K562 (cell line): ENCODE results near the gene LRRC4B. TPM values are rescaled to one million over a fixed set of nuclear protein-coding genes. Genes with fewer than 3 reads are reported as not detected.

Source experiments
- ATAC-seq: fragments of 200-7000 bp; cut with Tn5 transposase; 3 replicates; pipeline ENCODE4 v1.9.1; 2020; ENCODE audit warnings: moderate library complexity
- BruUV-seq: library from RNA; stranded (reverse); fragments of 400-500 nt; replicated peaks from 2 replicates; lab custom pipeline; 2021; lab: Mats Ljungman, UMichigan
- CTCF ChIA-PET: fragments of 300-600 bp; formaldehyde crosslinking; extraction: SDS; loops from one replicate; lab custom pipeline; 2021; ENCODE audit warnings: low intra/inter-chr PET ratio; lab: Yijun Ruan, JAX
- POLR2A ChIA-PET: fragments of 300-600, 350-650 bp; sonication (Branson Sonifier 250); formaldehyde crosslinking; extraction: SDS; loops from one replicate; lab custom pipeline; 2021; ENCODE audit warnings: antibody characterized with exemption, inconsistent platforms; lab: Yijun Ruan, JAX
- DNase-seq, 4 experiments: peaks; one replicate each; pipeline versions ENCODE4 v3.0.0 to v3.0.0-alpha.2; 2011 to 2018; ENCODE audit warnings: low spot score in 3 of 4, mixed read lengths in 3 of 4; ENCODE audit errors: extremely low read depth in 1 of 4
- FAIRE-seq: peaks from 2 replicates; lab custom pipeline; 2011; peaks lifted over from hg19 to GRCh38; lab: Jason Lieb, UNC
- H2AFZ ChIP-seq: 2 replicates; pipeline ENCODE4 v1.6.0; 2011; ENCODE audit warnings: low read depth, low read length, control low read depth, inconsistent platforms
- H3K27ac ChIP-seq: fragments of 200-600 bp; 3 replicates; pipeline ENCODE4 v1.8.0; 2011; ENCODE audit warnings: low read depth, mild to moderate bottlenecking, control low read depth, inconsistent platforms, low read length, moderate library complexity, mixed read lengths; ENCODE audit errors: extremely low read depth
- H3K27me3 ChIP-seq, 2 experiments: fragments of 300-600 bp in 1 of 2; 2 replicates in 1 of 2; 3 replicates in 1 of 2; pipeline versions ENCODE4 v1.6.0 to v1.8.0; 2011; ENCODE audit warnings: inconsistent platforms in 2 of 2, low read length in 2 of 2, mild to moderate bottlenecking in 1 of 2, mixed read lengths in 1 of 2, moderate library complexity in 1 of 2; ENCODE audit not compliant: control insufficient read depth in 2 of 2, insufficient read depth in 2 of 2
- H3K36me3 ChIP-seq: fragments of 300-600 bp; 3 replicates; pipeline ENCODE4 v1.8.0; 2011; ENCODE audit warnings: mild to moderate bottlenecking, low read length, inconsistent platforms; ENCODE audit not compliant: control insufficient read depth, insufficient read depth
- H3K4me1 ChIP-seq, 2 experiments: fragments of 200-600 bp in 1 of 2; replicated peaks in 1 of 2; 2 replicates in 1 of 2; 3 replicates in 1 of 2; pipeline versions ENCODE4 v1.5.1 to v1.8.0; 2011; ENCODE audit warnings: inconsistent platforms in 2 of 2, low read length in 2 of 2, mild to moderate bottlenecking in 1 of 2, mixed read lengths in 1 of 2, moderate library complexity in 1 of 2; ENCODE audit not compliant: control insufficient read depth in 2 of 2, insufficient read depth in 2 of 2
- H3K4me2 ChIP-seq: 2 replicates; pipeline ENCODE4 v1.6.1; 2011; ENCODE audit warnings: low read length, control low read depth, inconsistent platforms, mixed read lengths; ENCODE audit not compliant: insufficient read depth
- H3K4me3 ChIP-seq: fragments of 200-600 bp; sonication (generic), shearing (Covaris generic); 2 replicates; pipeline ENCODE4 v1.5.1; 2016; ENCODE audit warnings: control low read depth, inconsistent platforms
- H3K79me2 ChIP-seq: fragments of 200-600 bp; 3 replicates; pipeline ENCODE4 v1.8.0; 2011; ENCODE audit warnings: low read length, inconsistent platforms; ENCODE audit not compliant: control insufficient read depth, insufficient read depth
- H3K9ac ChIP-seq, 2 experiments: 2 replicates each; pipeline versions ENCODE4 v1.6.0 to v1.6.1; 2011; ENCODE audit warnings: low read depth in 2 of 2, low read length in 2 of 2, control low read depth in 1 of 2, inconsistent platforms in 1 of 2, mild to moderate bottlenecking in 1 of 2, mixed read lengths in 1 of 2; ENCODE audit not compliant: insufficient read depth in 1 of 2
- H3K9me1 ChIP-seq: one replicate; pipeline ENCODE4 v1.6.0; 2011; ENCODE audit warnings: inconsistent platforms, mild to moderate bottlenecking, low read length, moderate library complexity; ENCODE audit not compliant: control insufficient read depth, insufficient read depth
- H3K9me3 ChIP-seq: replicated peaks from 2 replicates; pipeline ENCODE4 v1.5.1; 2011; ENCODE audit warnings: low read depth, low read length, inconsistent platforms; ENCODE audit not compliant: control insufficient read depth, insufficient read depth
- H4K20me1 ChIP-seq: replicated peaks from 2 replicates; pipeline ENCODE4 v1.6.1; 2011; ENCODE audit warnings: low read length, inconsistent platforms, mixed read lengths; ENCODE audit not compliant: control insufficient read depth, insufficient read depth
- RBFOX2 ChIP-seq: fragments of 200-400 bp; formaldehyde crosslinking; IDR thresholded peaks from 2 replicates; pipeline ENCODE4 v1.6.1; 2017; ENCODE audit warnings: low read depth, mild to moderate bottlenecking, low read length, moderate library complexity
- SIX5 ChIP-seq, 2 experiments: IDR thresholded peaks; 2 replicates each; pipeline ENCODE4 v1.6.1; 2011; ENCODE audit warnings: low read length in 2 of 2, borderline replicate concordance in 1 of 2, low read depth in 1 of 2, mild to moderate bottlenecking in 1 of 2, moderate library complexity in 1 of 2; ENCODE audit not compliant: insufficient read depth in 1 of 2
- ZFP36 ChIP-seq: fragments of 150-350 bp; IDR thresholded peaks from 2 replicates; pipeline ENCODE4 v1.6.1; 2018; ENCODE audit warnings: low read length, low read depth; ENCODE audit not compliant: partially characterized antibody
- ZNF146 ChIP-seq: IDR thresholded peaks from one replicate; pipeline ENCODE4 v1.6.1; 2018; ENCODE audit warnings: missing compliant biosample characterization; ENCODE audit not compliant: unreplicated experiment
- ZNF77 ChIP-seq: fragments of 250-450 bp; sonication (Bioruptor Pico); IDR thresholded peaks from 2 replicates; pipeline ENCODE4 v1.5.0; 2020
- WGBS: fragments of 100-300 bp; shearing (Covaris generic); methylation state at CpG from one replicate; pipeline ENCODE4 v1.1.6; 2016; ENCODE audit warnings: low coverage, mixed read lengths; ENCODE audit not compliant: insufficient coverage; ENCODE audit errors: missing lambda C conversion rate; 5-methylcytosine and 5-hydroxymethylcytosine counted together
- in situ Hi-C: fragments of 300-500 bp; cut with MboI; formaldehyde crosslinking; loops from 4 replicates; pipeline ENCODE4 v1.15.0; 2018; ENCODE audit warnings: inconsistent platforms, mixed read lengths
- intact Hi-C: fragments of 100-400 bp; cut with micrococcal nuclease; formaldehyde crosslinking; loops from 2 replicates; pipeline ENCODE4 v1.14.2; 2022
- polyA plus RNA-seq, 8 experiments: library from polyadenylated mRNA; depleted of rRNA in 4 of 8; stranded (reverse) in 5 of 8; unstranded in 3 of 8; fragments of >200 nt; fragmentation: Nextera tagmentation in 2 of 8; fragmentation: Illumina TruSeq in 1 of 8; extraction: Ambion mirVana in 2 of 8; extraction: Trizol in 1 of 8; gene quantifications; 2 replicates each; pipeline versions ENCODE4 v1.2.1 to v1.2.3, GENCODE V29; 2011 to 2014; ENCODE audit warnings: inconsistent platforms in 1 of 8, missing spikeins in 1 of 8
- total RNA-seq, 7 experiments: library from RNA; depleted of rRNA in 6 of 7; stranded (reverse); fragments of >200 nt in 6 of 7; fragmentation: Illumina TruSeq in 2 of 7; extraction: Trizol in 2 of 7; gene quantifications; 2 replicates each; pipeline versions ENCODE4 v1.2.1 to v1.2.3, GENCODE V29; 2011 to 2021; ENCODE audit warnings: low replicate concordance in 1 of 7

Gene LRRC4B
- total and polyA plus RNA-seq, 9 of the 15 experiments (the other 6 are each of a cell fraction or from before 2014, with no cell fraction given), result 0.18 to 9.6 (median 2.9) TPM; not detected in 2

GRCh38 chr19:50564229-50565105 is 3.8 kb downstream of the LRRC4B start:
- ATAC-seq (no peak), FAIRE-seq (no peak), DNase-seq (no peak)
- intact Hi-C loops (no loop called here), in situ Hi-C loops (no loop called here)
- no peak overlapping the region for H3K27ac ChIP-seq
- no peaks in the 10 kb centered on the region for H4K20me1 ChIP-seq
- TF ChIP-seq SIX5 (IDR thresholded peaks at IDR 0.05; ENCODE audit: borderline replicate concordance in 1 of 2, insufficient read depth in 1 of 2, low read depth in 1 of 2, low read length in 2 of 2) (no peak), ZFP36 (no peak), RBFOX2 (peak; percentile 17; the same call in 1 of the 2 replicates), ZNF146 (no peak), ZNF77 (no peak)
- no TSS peak for BruUV-seq
- WGBS, result 29% methylated on average over 16 of the region's 22 CpGs
- no peaks in the 10 kb centered on the region for H3K36me3 ChIP-seq
- H3K9ac ChIP-seq, result no peak overlapping the region
- POLR2A ChIA-PET, result interaction anchor here (0.7 kb wide), 1 partner anchor 19 kb away, joined by 6 read pairs; no protein-coding TSS in a partner anchor
- H2AFZ ChIP-seq, result no peak overlapping the region
- H3K4me1 ChIP-seq, result peaks cover 11 to 34% of the 10 kb centered on the region in 2 experiments; a peak in 4 of 5 replicates
- peaks cover 0 to 17% of the 10 kb centered on the region in 2 experiments; a peak in 2 of 5 replicates for H3K27me3 ChIP-seq
- CTCF ChIA-PET, result no interaction called here
- no peaks in the 10 kb centered on the region for H3K9me1 ChIP-seq
- H3K79me2 ChIP-seq, result no peaks in the 10 kb centered on the region
- no peaks in the 10 kb centered on the region for H3K9me3 ChIP-seq
- H3K4me3 ChIP-seq, result no peak overlapping the region
- H3K4me2 ChIP-seq, result no peak overlapping the region
